Osteoblast (primary cell): ENCODE data around the gene PFN1. TPM values are rescaled to one million over a fixed set of nuclear protein-coding genes. Genes with fewer than 3 reads are reported as not detected.

Experiments used
- DNase-seq: peaks from one replicate; pipeline ENCODE4 v3.0.0; 2011; ENCODE audit warnings: low spot score, mixed read lengths; ENCODE audit not compliant: insufficient read length; ENCODE audit errors: missing footprints
- H2AFZ ChIP-seq: 2 replicates; pipeline ENCODE4 v1.6.0; 2011; ENCODE audit warnings: mild to moderate bottlenecking, low read length
- H3K27ac ChIP-seq: 2 replicates; pipeline ENCODE4 v1.5.1; 2011; ENCODE audit warnings: mild to moderate bottlenecking, low read depth, low read length, moderate library complexity
- H3K27me3 ChIP-seq: 2 replicates; pipeline ENCODE4 v1.6.0; 2012; ENCODE audit warnings: mild to moderate bottlenecking, control low read depth, inconsistent platforms, low read length, moderate library complexity; ENCODE audit not compliant: insufficient read depth
- H3K36me3 ChIP-seq: 2 replicates; pipeline ENCODE4 v1.5.1; 2011; ENCODE audit warnings: mild to moderate bottlenecking, low read length, control low read depth, moderate library complexity; ENCODE audit not compliant: insufficient read depth
- H3K4me1 ChIP-seq: 2 replicates; pipeline ENCODE4 v1.5.1; 2011; ENCODE audit warnings: mild to moderate bottlenecking, low read length, control low read depth, moderate library complexity; ENCODE audit not compliant: insufficient read depth
- H3K4me2 ChIP-seq: 2 replicates; pipeline ENCODE4 v1.6.0; 2011; ENCODE audit warnings: mild to moderate bottlenecking, low read length; ENCODE audit not compliant: insufficient read depth
- H3K4me3 ChIP-seq: fragments of 200-600 bp; sonication (generic); 3 replicates; pipeline ENCODE4 v1.5.1; 2012; ENCODE audit warnings: mild to moderate bottlenecking, low read length, inconsistent platforms; ENCODE audit not compliant: insufficient read depth
- H3K79me2 ChIP-seq: 2 replicates; pipeline ENCODE4 v1.6.0; 2012; ENCODE audit warnings: mild to moderate bottlenecking, low read length, control low read depth, inconsistent platforms; ENCODE audit not compliant: insufficient read depth
- H3K9me3 ChIP-seq: 2 replicates; pipeline ENCODE4 v1.5.1; 2011; ENCODE audit warnings: low read depth, low read length, control low read depth
- H4K20me1 ChIP-seq: 2 replicates; pipeline ENCODE4 v1.6.0; 2012; ENCODE audit warnings: mild to moderate bottlenecking, low read length, control low read depth; ENCODE audit not compliant: insufficient read depth
- CTCF ChIP-seq: IDR thresholded peaks from 2 replicates; pipeline ENCODE4 v1.5.1; 2011; ENCODE audit warnings: mild to moderate bottlenecking, low read depth, low read length, moderate library complexity; ENCODE audit errors: extremely low read depth
- total RNA-seq: library from RNA; depleted of rRNA; stranded (reverse); fragments of >200 nt; gene quantifications from 2 replicates; pipeline ENCODE4 v1.2.3, GENCODE V29; 2012

PFN1 gene
- total RNA-seq, 1 donor: 425 TPM

DNA sequence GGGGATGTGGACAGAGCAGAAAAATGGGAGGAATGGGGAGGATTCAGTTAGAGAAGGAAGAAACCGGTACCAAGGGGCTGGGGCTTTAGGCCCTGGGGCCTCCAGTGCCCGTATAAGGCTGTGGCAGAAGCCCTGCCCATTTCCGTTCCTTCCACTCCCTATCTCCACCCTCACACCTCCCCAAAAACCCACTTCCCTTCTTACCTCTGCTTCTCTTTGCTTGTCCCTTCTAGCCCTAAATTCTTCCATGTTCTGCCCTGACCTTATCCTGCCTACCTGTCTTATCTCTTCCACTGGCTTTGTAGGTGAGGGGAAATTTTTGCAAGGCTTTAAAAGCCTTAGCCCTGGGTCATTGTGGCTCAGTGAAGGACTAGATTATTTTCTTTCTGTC, 4.2 kb downstream of the PFN1 start:
- H2AFZ ChIP-seq: no peak overlapping the region
- H3K79me2 ChIP-seq: peaks cover 83% of the 10 kb centered on the region
- no peak for TF ChIP-seq CTCF
- peak overlapping the region; percentile 92 for H3K4me2 ChIP-seq
- no peak overlapping the region for H3K4me3 ChIP-seq
- peaks cover 50% of the 10 kb centered on the region for H3K4me1 ChIP-seq
- peaks cover 61% of the 10 kb centered on the region for H4K20me1 ChIP-seq
- no peaks in the 10 kb centered on the region for H3K9me3 ChIP-seq
- peak overlapping the region; percentile 68 for H3K27ac ChIP-seq
- no peaks in the 10 kb centered on the region for H3K27me3 ChIP-seq
- DNase-seq: peak; percentile 1
- H3K36me3 ChIP-seq: peaks cover 51% of the 10 kb centered on the region

DNA sequence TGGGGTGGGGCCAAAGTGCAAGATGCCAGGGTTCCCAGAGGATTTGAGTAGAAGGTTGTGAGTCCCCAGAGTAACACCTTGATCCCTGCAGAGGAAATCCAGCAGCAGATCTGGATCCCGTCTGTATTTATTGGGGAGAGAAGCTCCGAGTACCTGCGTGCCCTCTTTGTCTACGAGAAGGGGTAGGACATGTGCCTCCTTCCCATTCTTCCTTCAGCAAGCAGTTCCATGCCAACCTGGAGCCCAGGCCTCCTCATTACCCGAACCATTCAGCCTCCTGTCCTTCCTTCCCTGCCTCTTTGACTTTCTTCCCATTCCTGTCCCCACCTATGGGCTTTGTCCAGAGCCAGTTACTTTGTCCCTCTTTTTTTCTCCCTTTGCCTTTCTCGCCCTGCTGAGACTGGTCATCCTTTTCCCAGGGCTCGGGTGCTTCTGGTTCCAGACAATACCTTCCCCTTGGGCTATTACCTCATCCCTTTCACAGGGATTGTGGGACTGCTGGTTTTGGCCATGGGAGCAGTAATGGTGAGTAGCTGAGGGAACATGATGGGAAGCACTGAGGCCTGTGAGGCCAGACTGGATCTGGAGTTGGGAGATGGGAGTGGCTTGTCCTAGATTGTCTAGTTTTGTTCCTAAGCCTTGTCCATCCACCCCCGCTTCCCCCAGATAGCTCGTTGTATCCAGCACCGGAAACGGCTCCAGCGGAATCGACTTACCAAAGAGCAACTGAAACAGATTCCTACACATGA, 5.4 kb downstream of the PFN1 start:
- Histone ChIP-seq H3K36me3 (peaks cover 57% of the 10 kb centered on the region), H3K4me3 (no peak overlapping the region), H3K27ac (peak overlapping the region; percentile 27), H3K4me2 (no peak overlapping the region), H3K9me3 (no peaks in the 10 kb centered on the region), H3K27me3 (no peaks in the 10 kb centered on the region), H4K20me1 (peaks cover 65% of the 10 kb centered on the region), H3K4me1 (peaks cover 56% of the 10 kb centered on the region), H2AFZ (no peak overlapping the region), H3K79me2 (peaks cover 92% of the 10 kb centered on the region)
- TF ChIP-seq CTCF: no peak
- DNase-seq: peak; percentile 77

DNA sequence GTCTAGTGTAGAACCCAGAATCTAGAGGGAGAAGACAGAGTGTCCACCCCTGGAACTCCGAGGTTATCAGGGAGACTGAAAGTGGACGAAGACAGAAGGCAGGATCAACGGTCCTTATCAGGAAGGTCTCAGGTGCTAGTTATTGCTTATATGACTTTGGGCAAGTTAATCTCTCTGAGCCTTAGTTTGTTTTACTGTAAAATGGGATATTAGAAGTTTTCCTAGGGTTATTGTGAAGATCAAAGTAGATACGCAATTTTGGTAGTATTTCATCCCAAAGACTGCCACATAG, 7.1 kb downstream of the PFN1 start:
- peaks cover 64% of the 10 kb centered on the region for H3K36me3 ChIP-seq

More for the DNA sequence above, 7.1 kb downstream of the PFN1 start:
- Histone ChIP-seq H3K27ac (peak overlapping the region; percentile 91), H3K79me2 (peaks cover 78% of the 10 kb centered on the region), H4K20me1 (peaks cover 51% of the 10 kb centered on the region), H2AFZ (no peak overlapping the region), H3K4me2 (peak overlapping the region; percentile 98), H3K4me1 (peaks cover 48% of the 10 kb centered on the region), H3K4me3 (peak overlapping the region; percentile 95), H3K27me3 (no peaks in the 10 kb centered on the region), H3K9me3 (no peaks in the 10 kb centered on the region)
- TF ChIP-seq CTCF: no peak
- peak; percentile 55 for DNase-seq
